ENCODE data around the gene SERINC5.

- TF ChIP-seq CTCF (IDR thresholded peaks at IDR 0.05) (no peak), REST (IDR thresholded peaks at IDR 0.05; ENCODE audit: insufficient read depth in 1 of 2, low read depth in 2 of 2, low read length in 1 of 2) (no peak), POLR2AphosphoS5 (IDR thresholded peaks at IDR 0.05; ENCODE audit: low read depth, low read length) (no peak)
These were observed 29.9 kb downstream of the SERINC5 start for GRCh38 chr5:80225934-80226326.

Measured in Panc1 (cell line).